NT2/D1 (cell line): ENCODE measurements around the gene CFAP20DC.

Experiments
- SUZ12 ChIP-seq: IDR thresholded peaks from 2 replicates; pipeline ENCODE4 v1.6.1; 2011; ENCODE audit not compliant: insufficient read length, insufficient read depth; ENCODE audit errors: extremely low read depth
- YY1 ChIP-seq: IDR thresholded peaks from 2 replicates; pipeline ENCODE4 v1.6.1; 2011; ENCODE audit not compliant: insufficient read length, insufficient read depth
- ZNF274 ChIP-seq: IDR thresholded peaks from 2 replicates; pipeline ENCODE4 v1.6.1; 2011; ENCODE audit warnings: mild to moderate bottlenecking, low read depth, low read length

- no peak for TF ChIP-seq ZNF274
- no peak for TF ChIP-seq SUZ12
- TF ChIP-seq YY1: no peak
Measured at GRCh38 chr3:58897646-58898045, 152.2 kb downstream of the CFAP20DC start.
